ENCODE results near the gene DEPDC7. TPM values are rescaled to one million over a fixed set of nuclear protein-coding genes. Genes with fewer than 3 reads are reported as not detected.

The DEPDC7 gene
- total RNA-seq, 1 donor from 2014 or later, result 1.7 TPM

DNA sequence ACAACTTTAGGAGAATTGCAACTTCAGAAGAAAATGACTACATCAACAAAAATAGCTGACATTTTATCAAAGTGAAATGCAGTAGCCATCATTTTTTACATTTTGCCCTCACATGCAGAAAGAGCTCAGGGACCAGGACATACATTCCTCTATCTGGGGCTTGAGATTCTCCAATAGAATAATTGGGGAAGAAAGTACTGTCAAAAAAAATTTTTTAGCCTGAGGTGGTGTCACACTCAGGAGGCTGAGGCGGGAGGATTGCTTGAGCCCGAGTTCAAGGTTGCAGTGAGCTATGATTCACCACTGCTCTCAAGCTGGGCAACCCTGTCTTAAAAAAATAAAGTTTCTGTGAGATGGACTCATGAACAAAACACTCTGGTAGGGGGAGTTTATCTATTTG lies 32.2 kb upstream of the DEPDC7 start:
- H3K36me3 Mint-ChIP-seq (ENCODE audit: insufficient read depth), result no peaks in the 10 kb centered on the region
- TF ChIP-seq, protein P1, sequence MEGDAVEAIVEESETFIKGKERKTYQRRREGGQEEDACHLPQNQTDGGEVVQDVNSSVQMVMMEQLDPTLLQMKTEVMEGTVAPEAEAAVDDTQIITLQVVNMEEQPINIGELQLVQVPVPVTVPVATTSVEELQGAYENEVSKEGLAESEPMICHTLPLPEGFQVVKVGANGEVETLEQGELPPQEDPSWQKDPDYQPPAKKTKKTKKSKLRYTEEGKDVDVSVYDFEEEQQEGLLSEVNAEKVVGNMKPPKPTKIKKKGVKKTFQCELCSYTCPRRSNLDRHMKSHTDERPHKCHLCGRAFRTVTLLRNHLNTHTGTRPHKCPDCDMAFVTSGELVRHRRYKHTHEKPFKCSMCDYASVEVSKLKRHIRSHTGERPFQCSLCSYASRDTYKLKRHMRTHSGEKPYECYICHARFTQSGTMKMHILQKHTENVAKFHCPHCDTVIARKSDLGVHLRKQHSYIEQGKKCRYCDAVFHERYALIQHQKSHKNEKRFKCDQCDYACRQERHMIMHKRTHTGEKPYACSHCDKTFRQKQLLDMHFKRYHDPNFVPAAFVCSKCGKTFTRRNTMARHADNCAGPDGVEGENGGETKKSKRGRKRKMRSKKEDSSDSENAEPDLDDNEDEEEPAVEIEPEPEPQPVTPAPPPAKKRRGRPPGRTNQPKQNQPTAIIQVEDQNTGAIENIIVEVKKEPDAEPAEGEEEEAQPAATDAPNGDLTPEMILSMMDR (IDR thresholded peaks at IDR 0.05; ENCODE audit: unreplicated experiment), result no peak
- H3K9me3 Mint-ChIP-seq (ENCODE audit: low read depth), result peaks cover 4% of the 10 kb centered on the region
- no peak overlapping the region for H3K4me3 Mint-ChIP-seq (ENCODE audit: low read depth)
- H3K27ac Mint-ChIP-seq, result no peak overlapping the region
- no peaks in the 10 kb centered on the region for H3K27me3 Mint-ChIP-seq
- DNase-seq (ENCODE audit: low spot score, unreplicated experiment), result no peak
- H3K4me1 Mint-ChIP-seq (ENCODE audit: low read depth), result peaks cover 4% of the 10 kb centered on the region

DNA sequence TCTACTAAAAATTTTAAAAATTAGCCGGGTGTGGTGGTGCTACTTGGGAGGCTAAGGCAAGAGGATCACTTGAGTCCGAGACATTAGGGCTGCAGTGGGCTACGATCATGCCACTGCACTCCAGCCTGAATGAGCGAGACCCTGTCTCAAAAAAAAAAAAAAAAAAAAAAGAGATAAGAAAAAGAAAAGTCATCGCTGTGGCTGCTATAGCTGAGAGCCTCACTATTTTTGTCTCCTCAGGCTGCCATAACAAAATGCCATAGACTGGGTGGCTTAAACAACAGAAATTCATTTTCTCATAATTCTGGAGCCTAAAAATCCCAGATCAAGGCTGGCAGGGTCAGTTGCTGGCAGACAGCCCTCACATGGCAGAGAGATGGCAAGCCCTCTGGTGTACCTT lies 30.1 kb upstream of the DEPDC7 start:
- no peak overlapping the region for H3K4me3 Mint-ChIP-seq (ENCODE audit: low read depth)
- H3K4me1 Mint-ChIP-seq (ENCODE audit: low read depth), result peaks cover 4% of the 10 kb centered on the region
- TF ChIP-seq, protein P1 (IDR thresholded peaks at IDR 0.05; ENCODE audit: unreplicated experiment), result no peak
- no peaks in the 10 kb centered on the region for H3K27me3 Mint-ChIP-seq
- H3K36me3 Mint-ChIP-seq (ENCODE audit: insufficient read depth), result no peaks in the 10 kb centered on the region
- no peak overlapping the region for H3K27ac Mint-ChIP-seq
- H3K9me3 Mint-ChIP-seq (ENCODE audit: low read depth), result peaks cover 11% of the 10 kb centered on the region
- no peak for DNase-seq (ENCODE audit: low spot score, unreplicated experiment)

DNA sequence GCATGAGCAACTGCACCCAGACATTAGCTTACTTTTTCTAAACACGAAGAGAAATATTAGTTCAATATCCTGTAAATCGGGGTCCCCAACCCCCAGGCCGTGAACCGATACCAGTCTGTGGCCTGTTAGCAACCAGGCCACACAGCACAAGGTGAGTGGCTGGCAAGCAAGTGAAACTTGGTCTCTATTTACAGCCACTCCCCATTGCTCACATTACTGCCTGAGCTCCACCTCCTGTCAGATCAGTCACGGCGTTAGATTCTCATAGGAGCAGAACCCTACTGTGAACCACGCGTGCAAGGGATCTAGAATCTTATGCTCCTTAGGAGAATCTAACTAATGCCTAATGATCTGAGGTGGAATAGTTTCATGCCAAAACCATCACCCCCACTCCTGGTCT lies 27.8 kb upstream of the DEPDC7 start:
- no peak for DNase-seq (ENCODE audit: low spot score, unreplicated experiment)
- TF ChIP-seq, protein P1 (IDR thresholded peaks at IDR 0.05; ENCODE audit: unreplicated experiment), result no peak
- Mint-ChIP-seq H3K27ac (no peak overlapping the region), H3K4me3 (ENCODE audit: low read depth) (no peak overlapping the region), H3K9me3 (ENCODE audit: low read depth) (peaks cover 20% of the 10 kb centered on the region), H3K27me3 (no peaks in the 10 kb centered on the region), H3K4me1 (ENCODE audit: low read depth) (peaks cover 4% of the 10 kb centered on the region), H3K36me3 (ENCODE audit: insufficient read depth) (no peaks in the 10 kb centered on the region)

DNA sequence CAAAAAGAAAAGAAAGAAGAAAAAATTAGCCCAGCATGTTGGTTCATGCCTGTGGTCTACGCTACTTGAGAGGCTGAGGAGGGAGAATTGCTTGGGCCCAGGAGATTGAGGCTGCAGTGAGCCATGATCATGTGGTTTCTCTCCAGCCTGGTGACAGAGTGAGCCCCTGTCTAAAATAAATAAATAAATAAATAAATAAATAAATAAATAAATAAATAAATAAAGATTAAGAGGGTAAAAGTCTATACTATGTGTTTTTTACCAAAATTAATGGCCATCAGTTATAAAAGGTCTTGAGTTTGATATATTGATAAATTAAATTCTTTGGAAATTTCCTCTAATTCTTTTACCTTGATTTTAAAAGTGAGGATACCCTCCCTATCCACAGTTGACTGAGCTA lies 25.2 kb upstream of the DEPDC7 start:
- Mint-ChIP-seq H3K27ac (no peak overlapping the region), H3K9me3 (ENCODE audit: low read depth) (peaks cover 24% of the 10 kb centered on the region), H3K36me3 (ENCODE audit: insufficient read depth) (no peaks in the 10 kb centered on the region)

DNA sequence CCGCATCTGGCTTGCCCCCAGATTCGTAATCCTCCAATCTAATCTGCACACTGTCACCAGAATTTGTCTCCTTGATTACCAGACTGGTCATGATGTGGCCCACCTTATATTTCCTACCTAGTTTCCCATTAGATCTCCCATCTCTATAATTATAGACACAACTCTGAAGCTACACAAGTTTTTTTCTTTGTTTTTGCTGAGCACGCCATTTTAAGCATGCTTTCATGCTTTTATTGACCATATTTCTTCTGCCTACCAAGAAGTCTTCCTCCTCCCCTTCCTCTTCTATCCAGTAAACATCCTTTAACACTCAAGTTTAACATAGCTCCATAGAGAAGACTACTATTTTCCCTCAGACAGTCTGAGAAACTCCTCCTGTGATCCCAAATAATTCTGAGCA lies 24.3 kb upstream of the DEPDC7 start:
- no peaks in the 10 kb centered on the region for H3K4me1 Mint-ChIP-seq (ENCODE audit: low read depth)
- H3K9me3 Mint-ChIP-seq (ENCODE audit: low read depth), result peaks cover 27% of the 10 kb centered on the region
- no peak overlapping the region for H3K4me3 Mint-ChIP-seq (ENCODE audit: low read depth)
- H3K36me3 Mint-ChIP-seq (ENCODE audit: insufficient read depth), result no peaks in the 10 kb centered on the region
- H3K27me3 Mint-ChIP-seq, result no peaks in the 10 kb centered on the region
- DNase-seq (ENCODE audit: low spot score, unreplicated experiment), result no peak
- H3K27ac Mint-ChIP-seq, result no peak overlapping the region
- TF ChIP-seq, protein P1 (IDR thresholded peaks at IDR 0.05; ENCODE audit: unreplicated experiment), result no peak

More for the DNA sequence above, 25.2 kb upstream of the DEPDC7 start:
- Mint-ChIP-seq H3K4me1 (ENCODE audit: low read depth) (no peaks in the 10 kb centered on the region), H3K4me3 (ENCODE audit: low read depth) (no peak overlapping the region), H3K27me3 (no peaks in the 10 kb centered on the region)
- no peak for DNase-seq (ENCODE audit: low spot score, unreplicated experiment)
- TF ChIP-seq, protein P1 (IDR thresholded peaks at IDR 0.05; ENCODE audit: unreplicated experiment), result no peak

All from progenitor cell of endocrine pancreas (in vitro differentiated cells).